ENCODE results near the gene RAET1L.
A peak's percentile ranks its signal among the peaks of the same experiment; 100 is the strongest.

Gene RAET1L

GRCh38 chr6:150043501-150044412, 18.4 kb upstream of the RAET1L start:
- TF ChIP-seq CTCF (IDR thresholded peaks at IDR 0.05; ENCODE audit: low read depth, low read length) = no peak

GRCh38 chr6:150043096-150043495, 17.8 kb upstream of the RAET1L start:
- no peak for TF ChIP-seq CTCF (IDR thresholded peaks at IDR 0.05; ENCODE audit: low read depth, low read length)
- no peak overlapping the region for H3K4me3 ChIP-seq (ENCODE audit: low read depth, low read length)

More at GRCh38 chr6:150043501-150044412, 18.4 kb upstream of the RAET1L start:
- H3K4me3 ChIP-seq (ENCODE audit: low read depth, low read length) = no peak overlapping the region

- no peak overlapping the region for H3K4me3 ChIP-seq (ENCODE audit: low read depth, low read length)
- TF ChIP-seq CTCF (IDR thresholded peaks at IDR 0.05; ENCODE audit: low read depth, low read length) = no peak
Measured at GRCh38 chr6:150038202-150039062, 13.1 kb upstream of the RAET1L start.

- H3K4me3 ChIP-seq (ENCODE audit: low read depth, low read length) = 0 out of 2 replicates have a peak overlapping the region, but pooled peaks have one; percentile 10
- TF ChIP-seq CTCF (IDR thresholded peaks at IDR 0.05; ENCODE audit: low read depth, low read length) = no peak
Measured at GRCh38 chr6:150037526-150038201, 12.3 kb upstream of the RAET1L start.

GRCh38 chr6:150036081-150036480, 10.7 kb upstream of the RAET1L start:
- no peak overlapping the region for H3K4me3 ChIP-seq (ENCODE audit: low read depth, low read length)
- TF ChIP-seq CTCF (IDR thresholded peaks at IDR 0.05; ENCODE audit: low read depth, low read length) = no peak

- no peak for TF ChIP-seq CTCF (IDR thresholded peaks at IDR 0.05; ENCODE audit: low read depth, low read length)
- H3K4me3 ChIP-seq (ENCODE audit: low read depth, low read length) = no peak overlapping the region
Measured at GRCh38 chr6:150033207-150033771, 8.0 kb upstream of the RAET1L start.

All from WI38 (cell line).